DOHH2 (cell line): ENCODE data around the gene SOX5.

ENCODE experiments used
- CTCF ChIP-seq: fragments of 200-600 bp; sonication (generic); IDR thresholded peaks from one replicate; pipeline ENCODE4 v1.5.1; 2014; ENCODE audit warnings: antibody characterized with exemption, mild to moderate bottlenecking, low read depth, low read length; ENCODE audit not compliant: poor library complexity, severe bottlenecking
- EZH2phosphoT487 ChIP-seq: fragments of 200-600 bp; sonication (generic); IDR thresholded peaks from 2 replicates; pipeline ENCODE4 v1.6.1; 2017; ENCODE audit warnings: borderline replicate concordance, mild to moderate bottlenecking, antibody characterized with exemption, low read length, moderate library complexity, mixed read lengths

- TF ChIP-seq CTCF: no peak
- TF ChIP-seq EZH2phosphoT487: no peak
Observed at GRCh38 chr12:23621900-23622299, 327.6 kb downstream of the SOX5 start.
